SK-N-SH treated with all-trans-retinoic acid at 6 μM for 48 hours (cell line): ENCODE results near the gene SNTN.

ENCODE experiments used
- ATAC-seq: fragments of 200-7000 bp; cut with Tn5 transposase; 3 replicates; pipeline ENCODE4 v1.9.1; 2020; ENCODE audit warnings: mild to moderate bottlenecking, moderate library complexity
- ARNTL ChIP-seq: fragments of 450-650 bp; formaldehyde crosslinking; IDR thresholded peaks from 2 replicates; pipeline ENCODE4 v1.5.0; 2020; ENCODE audit warnings: low read depth, mild to moderate bottlenecking, moderate library complexity, borderline replicate concordance
- BACH2 ChIP-seq: fragments of 250-450 bp; sonication (Bioruptor Pico); IDR thresholded peaks from 2 replicates; pipeline ENCODE4 v1.9.0; 2021; ENCODE audit warnings: mild to moderate bottlenecking, borderline replicate concordance
- CSDC2 ChIP-seq: fragments of 250-450 bp; sonication (Bioruptor Pico); IDR thresholded peaks from 2 replicates; pipeline ENCODE4 v1.5.0; 2020; ENCODE audit warnings: mild to moderate bottlenecking, moderate library complexity
- ESRRG ChIP-seq: fragments of 250-450 bp; sonication (Bioruptor Pico); IDR thresholded peaks from 2 replicates; pipeline ENCODE4 v1.6.1; 2021; ENCODE audit warnings: mild to moderate bottlenecking
- GLIS3 ChIP-seq: fragments of 250-450 bp; sonication (Bioruptor Pico); IDR thresholded peaks from 2 replicates; pipeline ENCODE4 v1.5.0; 2020; ENCODE audit warnings: mild to moderate bottlenecking, moderate library complexity
- ISL1 ChIP-seq: fragments of 250-450 bp; sonication (Bioruptor Pico); IDR thresholded peaks from 2 replicates; pipeline ENCODE4 v2.1.2; 2022; ENCODE audit warnings: mild to moderate bottlenecking, moderate library complexity
- OSR1 ChIP-seq: fragments of 250-450 bp; sonication (Bioruptor Pico); IDR thresholded peaks from 2 replicates; pipeline ENCODE4 v1.8.0; 2022; ENCODE audit warnings: moderate library complexity, mild to moderate bottlenecking, inconsistent platforms
- PPARA ChIP-seq: fragments of 250-450 bp; sonication (Bioruptor Pico); IDR thresholded peaks from 2 replicates; pipeline ENCODE4 v1.5.0; 2020; ENCODE audit warnings: mild to moderate bottlenecking, borderline replicate concordance
- RARB ChIP-seq: fragments of 250-450 bp; sonication (Bioruptor Pico); IDR thresholded peaks from 2 replicates; pipeline ENCODE4 v1.8.0; 2021; ENCODE audit warnings: mild to moderate bottlenecking, moderate library complexity
- SNAI2 ChIP-seq: fragments of 250-450 bp; sonication (Bioruptor Pico); IDR thresholded peaks from 2 replicates; pipeline ENCODE4 v1.5.0; 2020; ENCODE audit warnings: mild to moderate bottlenecking, moderate library complexity
- TCF4 ChIP-seq: fragments of 250-450 bp; sonication (Bioruptor Pico); IDR thresholded peaks from 2 replicates; pipeline ENCODE4 v1.8.0; 2021; ENCODE audit warnings: mild to moderate bottlenecking, moderate library complexity, borderline replicate concordance
- TOX ChIP-seq: fragments of 250-450 bp; sonication (Bioruptor Pico); IDR thresholded peaks from 2 replicates; pipeline ENCODE4 v1.8.0; 2021; ENCODE audit warnings: mild to moderate bottlenecking, moderate library complexity, borderline replicate concordance
- ZC3H10 ChIP-seq: fragments of 250-450 bp; sonication (Bioruptor Pico); IDR thresholded peaks from 2 replicates; pipeline ENCODE4 v1.5.1; 2021; ENCODE audit warnings: mild to moderate bottlenecking, moderate library complexity
- ZFP3 ChIP-seq: fragments of 250-450 bp; sonication (Bioruptor Pico); IDR thresholded peaks from 2 replicates; pipeline ENCODE4 v1.5.0; 2020; ENCODE audit warnings: mild to moderate bottlenecking, moderate library complexity
- ZFP30 ChIP-seq: fragments of 450-650 bp; formaldehyde crosslinking; IDR thresholded peaks from 2 replicates; pipeline ENCODE4 v1.5.0; 2022; ENCODE audit warnings: mild to moderate bottlenecking, moderate library complexity
- ZNF565 ChIP-seq: fragments of 450-650 bp; formaldehyde crosslinking; conservative IDR thresholded peaks from 2 replicates; pipeline ENCODE4 v1.5.0; 2020; ENCODE audit warnings: low read depth, mild to moderate bottlenecking, moderate library complexity
- ZNF70 ChIP-seq: fragments of 450-650 bp; formaldehyde crosslinking; IDR thresholded peaks from 2 replicates; pipeline ENCODE4 v1.5.0; 2020; ENCODE audit warnings: mild to moderate bottlenecking, moderate library complexity
- ZNF8 ChIP-seq: fragments of 450-650 bp; formaldehyde crosslinking; IDR thresholded peaks from 2 replicates; pipeline ENCODE4 v1.5.0; 2020; ENCODE audit warnings: mild to moderate bottlenecking, moderate library complexity
- TF ChIP-seq, protein P1 (sequence below): fragments of 250-450 bp; sonication (Bioruptor Pico); IDR thresholded peaks from 2 replicates; pipeline ENCODE4 v1.8.0; 2021; ENCODE audit warnings: low read depth, mild to moderate bottlenecking, moderate library complexity, borderline replicate concordance
- TF ChIP-seq, protein P2 (sequence below): fragments of 250-450 bp; sonication (Bioruptor Pico); IDR thresholded peaks from 2 replicates; pipeline ENCODE4 v1.8.0; 2020; ENCODE audit warnings: mild to moderate bottlenecking, moderate library complexity, borderline replicate concordance
- TF ChIP-seq, protein P3 (sequence below): fragments of 250-450 bp; sonication (Bioruptor Pico); IDR thresholded peaks from 2 replicates; pipeline ENCODE4 v1.5.1; 2021; ENCODE audit warnings: mild to moderate bottlenecking, moderate library complexity

SNTN gene

DNA sequence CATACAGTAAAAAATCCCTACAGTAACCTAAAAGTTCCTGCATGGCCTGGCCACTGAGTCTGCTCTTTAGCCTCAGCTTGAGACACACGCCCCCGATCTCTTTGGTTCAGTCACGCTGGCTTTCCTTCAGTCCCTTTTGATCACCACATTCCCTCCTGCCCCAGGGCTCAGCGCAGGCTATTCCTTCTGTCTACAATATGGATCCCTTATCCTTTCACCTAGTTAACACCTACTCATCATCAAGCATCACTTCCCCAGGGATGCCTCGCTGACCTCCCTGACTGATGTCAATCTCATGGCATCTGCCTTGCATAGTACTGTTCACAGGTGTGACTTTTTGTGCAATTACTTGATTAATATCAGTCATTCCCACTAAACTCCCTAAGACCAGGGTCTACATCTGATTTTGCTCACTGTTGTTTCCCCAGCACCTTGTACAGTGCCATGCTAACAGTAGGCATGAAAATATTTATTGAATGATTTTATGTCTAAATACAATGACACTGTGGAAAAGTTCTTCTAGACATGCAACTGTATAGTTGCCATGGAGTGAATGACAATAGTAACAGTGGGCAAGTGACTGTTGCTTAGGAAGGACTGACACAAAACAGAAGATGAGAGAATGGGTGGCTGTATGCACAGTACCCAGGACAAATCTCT lies at the start of gene SNTN:
Gene SNTN, plus strand, starts transcription at position 610 of the 660 bp plus-strand sequence. Its CDS starts 13 bp downstream, at position 623.
- ATAC-seq = no peak
- TF ChIP-seq SNAI2 (CRISPR knock-in tag) = no peak
- TF ChIP-seq, protein P1, sequence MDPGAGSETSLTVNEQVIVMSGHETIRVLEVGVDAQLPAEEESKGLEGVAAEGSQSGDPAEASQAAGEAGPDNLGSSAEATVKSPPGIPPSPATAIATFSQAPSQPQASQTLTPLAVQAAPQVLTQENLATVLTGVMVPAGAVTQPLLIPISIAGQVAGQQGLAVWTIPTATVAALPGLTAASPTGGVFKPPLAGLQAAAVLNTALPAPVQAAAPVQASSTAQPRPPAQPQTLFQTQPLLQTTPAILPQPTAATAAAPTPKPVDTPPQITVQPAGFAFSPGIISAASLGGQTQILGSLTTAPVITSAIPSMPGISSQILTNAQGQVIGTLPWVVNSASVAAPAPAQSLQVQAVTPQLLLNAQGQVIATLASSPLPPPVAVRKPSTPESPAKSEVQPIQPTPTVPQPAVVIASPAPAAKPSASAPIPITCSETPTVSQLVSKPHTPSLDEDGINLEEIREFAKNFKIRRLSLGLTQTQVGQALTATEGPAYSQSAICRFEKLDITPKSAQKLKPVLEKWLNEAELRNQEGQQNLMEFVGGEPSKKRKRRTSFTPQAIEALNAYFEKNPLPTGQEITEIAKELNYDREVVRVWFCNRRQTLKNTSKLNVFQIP (CRISPR knock-in tag) = no peak
- TF ChIP-seq ZNF8 = no peak
- TF ChIP-seq ARNTL (CRISPR knock-in tag) = no peak
- TF ChIP-seq, protein P2, sequence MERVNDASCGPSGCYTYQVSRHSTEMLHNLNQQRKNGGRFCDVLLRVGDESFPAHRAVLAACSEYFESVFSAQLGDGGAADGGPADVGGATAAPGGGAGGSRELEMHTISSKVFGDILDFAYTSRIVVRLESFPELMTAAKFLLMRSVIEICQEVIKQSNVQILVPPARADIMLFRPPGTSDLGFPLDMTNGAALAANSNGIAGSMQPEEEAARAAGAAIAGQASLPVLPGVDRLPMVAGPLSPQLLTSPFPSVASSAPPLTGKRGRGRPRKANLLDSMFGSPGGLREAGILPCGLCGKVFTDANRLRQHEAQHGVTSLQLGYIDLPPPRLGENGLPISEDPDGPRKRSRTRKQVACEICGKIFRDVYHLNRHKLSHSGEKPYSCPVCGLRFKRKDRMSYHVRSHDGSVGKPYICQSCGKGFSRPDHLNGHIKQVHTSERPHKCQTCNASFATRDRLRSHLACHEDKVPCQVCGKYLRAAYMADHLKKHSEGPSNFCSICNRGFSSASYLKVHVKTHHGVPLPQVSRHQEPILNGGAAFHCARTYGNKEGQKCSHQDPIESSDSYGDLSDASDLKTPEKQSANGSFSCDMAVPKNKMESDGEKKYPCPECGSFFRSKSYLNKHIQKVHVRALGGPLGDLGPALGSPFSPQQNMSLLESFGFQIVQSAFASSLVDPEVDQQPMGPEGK (CRISPR knock-in tag) = no peak
- no peak for TF ChIP-seq ISL1 (CRISPR knock-in tag)
- TF ChIP-seq ESRRG (CRISPR knock-in tag) = no peak
- no peak for TF ChIP-seq GLIS3 (CRISPR knock-in tag)
- TF ChIP-seq ZFP3 (CRISPR knock-in tag) = no peak
- TF ChIP-seq RARB (CRISPR knock-in tag) = no peak
- no peak for TF ChIP-seq ZC3H10 (CRISPR knock-in tag)
- TF ChIP-seq CSDC2 (CRISPR knock-in tag) = no peak
- no peak for TF ChIP-seq BACH2 (CRISPR knock-in tag)
- TF ChIP-seq ZFP30 (CRISPR knock-in tag) = no peak
- TF ChIP-seq PPARA (CRISPR knock-in tag) = no peak

DNA sequence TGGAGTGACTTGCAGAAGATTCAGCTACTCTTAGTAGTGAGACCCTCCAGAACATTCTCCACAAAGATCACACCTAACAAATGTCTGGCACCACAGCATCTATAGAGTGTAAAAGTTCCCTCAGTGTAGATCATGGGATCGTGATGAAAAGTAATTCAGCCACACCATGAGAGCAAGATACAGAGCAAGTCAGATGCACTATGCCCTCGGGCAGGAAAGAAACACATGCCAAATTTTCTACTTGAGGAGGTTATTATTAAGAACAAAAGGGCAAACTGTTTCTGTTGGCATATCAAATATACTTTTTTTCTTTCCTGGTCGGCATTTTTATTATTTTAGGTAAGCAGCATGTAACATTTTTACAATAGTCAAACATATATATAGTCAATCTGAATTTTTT lies 44.8 kb upstream of the SNTN start:
- TF ChIP-seq SNAI2 (CRISPR knock-in tag) (no peak), ZFP3 (CRISPR knock-in tag) (no peak), OSR1 (no peak), TOX (CRISPR knock-in tag) (no peak), ZNF70 (CRISPR knock-in tag) (no peak), ZNF565 (no peak), ESRRG (CRISPR knock-in tag) (no peak), CSDC2 (CRISPR knock-in tag) (no peak), TCF4 (no peak)
- ATAC-seq = no peak

DNA sequence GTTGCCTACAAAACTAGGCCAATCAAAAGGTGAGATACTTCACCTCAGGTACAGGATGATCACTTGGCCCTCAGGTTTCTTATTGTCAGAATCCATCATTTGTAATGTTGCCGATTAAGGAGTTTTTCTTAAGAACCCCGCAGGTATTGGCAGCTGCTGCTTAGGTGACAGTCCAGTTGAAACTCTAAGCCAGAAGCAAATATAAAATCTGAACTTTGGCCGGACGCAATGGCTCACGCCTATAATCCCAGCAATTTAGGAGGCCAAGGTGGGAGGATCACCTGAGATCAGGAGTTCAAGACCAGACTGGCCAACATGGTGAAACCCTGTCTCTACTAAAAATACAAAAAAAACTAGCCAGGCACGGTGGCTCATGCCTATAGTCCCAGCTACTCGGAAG lies 43.1 kb upstream of the SNTN start:
- ATAC-seq = no peak
- TF ChIP-seq ZNF8 = no peak
- TF ChIP-seq ARNTL (CRISPR knock-in tag) = no peak
- TF ChIP-seq SNAI2 (CRISPR knock-in tag) = no peak
- no peak for TF ChIP-seq CSDC2 (CRISPR knock-in tag)
- TF ChIP-seq, protein P1 (CRISPR knock-in tag) = no peak
- no peak for TF ChIP-seq ZC3H10 (CRISPR knock-in tag)
- TF ChIP-seq GLIS3 (CRISPR knock-in tag) = no peak
- TF ChIP-seq ZFP30 (CRISPR knock-in tag) = no peak
- TF ChIP-seq TCF4 = no peak
- TF ChIP-seq, protein P3, sequence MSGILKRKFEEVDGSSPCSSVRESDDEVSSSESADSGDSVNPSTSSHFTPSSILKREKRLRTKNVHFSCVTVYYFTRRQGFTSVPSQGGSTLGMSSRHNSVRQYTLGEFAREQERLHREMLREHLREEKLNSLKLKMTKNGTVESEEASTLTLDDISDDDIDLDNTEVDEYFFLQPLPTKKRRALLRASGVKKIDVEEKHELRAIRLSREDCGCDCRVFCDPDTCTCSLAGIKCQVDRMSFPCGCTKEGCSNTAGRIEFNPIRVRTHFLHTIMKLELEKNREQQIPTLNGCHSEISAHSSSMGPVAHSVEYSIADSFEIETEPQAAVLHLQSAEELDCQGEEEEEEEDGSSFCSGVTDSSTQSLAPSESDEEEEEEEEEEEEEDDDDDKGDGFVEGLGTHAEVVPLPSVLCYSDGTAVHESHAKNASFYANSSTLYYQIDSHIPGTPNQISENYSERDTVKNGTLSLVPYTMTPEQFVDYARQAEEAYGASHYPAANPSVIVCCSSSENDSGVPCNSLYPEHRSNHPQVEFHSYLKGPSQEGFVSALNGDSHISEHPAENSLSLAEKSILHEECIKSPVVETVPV (CRISPR knock-in tag) = no peak
- no peak for TF ChIP-seq ZNF70 (CRISPR knock-in tag)
- TF ChIP-seq, protein P2 (CRISPR knock-in tag) = no peak
